Brain microvascular endothelial cell (primary cell): ENCODE measurements around the gene PSMA7.

Source experiments
- DNase-seq: peaks from one replicate; pipeline ENCODE4 v3.0.0-alpha.2; 2020
- H3K27ac ChIP-seq: fragments of 250-450 bp; sonication (Bioruptor Pico); 2 replicates; pipeline ENCODE4 v1.5.1; 2020; ENCODE audit warnings: mild to moderate bottlenecking, moderate library complexity
- H3K27me3 ChIP-seq: fragments of 250-450 bp; sonication (Bioruptor Pico); replicated peaks from 2 replicates; pipeline ENCODE4 v1.5.1; 2020; ENCODE audit warnings: mild to moderate bottlenecking
- H3K36me3 ChIP-seq: fragments of 250-450 bp; sonication (Bioruptor Pico); replicated peaks from 2 replicates; pipeline ENCODE4 v1.5.1; 2020; ENCODE audit warnings: mild to moderate bottlenecking
- H3K4me3 ChIP-seq: 2 replicates; pipeline ENCODE4 v1.5.1; 2011; ENCODE audit warnings: low read depth, mild to moderate bottlenecking, control low read depth, low read length, moderate library complexity
- in situ Hi-C: cut with HindIII; loops from 2 replicates; pipeline ENCODE4 v1.10.0; 2017; ENCODE audit warnings: low sequenced_read_pairs, low pct_ligation_motif_present
- TF ChIP-seq, protein P1 (sequence below): IDR thresholded peaks from 2 replicates; pipeline ENCODE4 v1.5.1; 2011; ENCODE audit warnings: low read depth, mild to moderate bottlenecking, moderate library complexity, low read length, control low read depth, inconsistent platforms; ENCODE audit errors: missing control alignments

PSMA7 gene

GRCh38 chr20:62179162-62179504 is 35.9 kb upstream of the PSMA7 start:
- in situ Hi-C loops = no loop called here
- peaks cover 11% of the 10 kb centered on the region for H3K36me3 ChIP-seq
- H3K4me3 ChIP-seq = no peak overlapping the region
- TF ChIP-seq, protein P1, sequence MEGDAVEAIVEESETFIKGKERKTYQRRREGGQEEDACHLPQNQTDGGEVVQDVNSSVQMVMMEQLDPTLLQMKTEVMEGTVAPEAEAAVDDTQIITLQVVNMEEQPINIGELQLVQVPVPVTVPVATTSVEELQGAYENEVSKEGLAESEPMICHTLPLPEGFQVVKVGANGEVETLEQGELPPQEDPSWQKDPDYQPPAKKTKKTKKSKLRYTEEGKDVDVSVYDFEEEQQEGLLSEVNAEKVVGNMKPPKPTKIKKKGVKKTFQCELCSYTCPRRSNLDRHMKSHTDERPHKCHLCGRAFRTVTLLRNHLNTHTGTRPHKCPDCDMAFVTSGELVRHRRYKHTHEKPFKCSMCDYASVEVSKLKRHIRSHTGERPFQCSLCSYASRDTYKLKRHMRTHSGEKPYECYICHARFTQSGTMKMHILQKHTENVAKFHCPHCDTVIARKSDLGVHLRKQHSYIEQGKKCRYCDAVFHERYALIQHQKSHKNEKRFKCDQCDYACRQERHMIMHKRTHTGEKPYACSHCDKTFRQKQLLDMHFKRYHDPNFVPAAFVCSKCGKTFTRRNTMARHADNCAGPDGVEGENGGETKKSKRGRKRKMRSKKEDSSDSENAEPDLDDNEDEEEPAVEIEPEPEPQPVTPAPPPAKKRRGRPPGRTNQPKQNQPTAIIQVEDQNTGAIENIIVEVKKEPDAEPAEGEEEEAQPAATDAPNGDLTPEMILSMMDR = no peak
- no peak for DNase-seq
- H3K27me3 ChIP-seq = no peaks in the 10 kb centered on the region
- H3K27ac ChIP-seq = no peak overlapping the region

- Histone ChIP-seq H3K4me3 (no peak overlapping the region), H3K27ac (no peak overlapping the region), H3K36me3 (peaks cover 11% of the 10 kb centered on the region), H3K27me3 (no peaks in the 10 kb centered on the region)
- TF ChIP-seq, protein P1 = no peak
- no peak for DNase-seq
- in situ Hi-C loops = no loop called here
These were observed 35.3 kb upstream of the PSMA7 start for GRCh38 chr20:62178316-62179161.

- TF ChIP-seq, protein P1 = no peak
- no peak for DNase-seq
- Histone ChIP-seq H3K36me3 (peaks cover 11% of the 10 kb centered on the region), H3K4me3 (no peak overlapping the region), H3K27me3 (no peaks in the 10 kb centered on the region), H3K27ac (no peak overlapping the region)
- in situ Hi-C loops = no loop called here
These were observed 34.1 kb upstream of the PSMA7 start for GRCh38 chr20:62177307-62177706.

GRCh38 chr20:62176866-62177265 is 33.7 kb upstream of the PSMA7 start:
- Histone ChIP-seq H3K27me3 (no peaks in the 10 kb centered on the region), H3K36me3 (peaks cover 11% of the 10 kb centered on the region), H3K4me3 (no peak overlapping the region), H3K27ac (no peak overlapping the region)
- no peak for DNase-seq
- TF ChIP-seq, protein P1 = no peak
- in situ Hi-C loops = no loop called here

GRCh38 chr20:62175711-62176110 is 32.5 kb upstream of the PSMA7 start:
- Histone ChIP-seq H3K36me3 (peaks cover 11% of the 10 kb centered on the region), H3K4me3 (no peak overlapping the region), H3K27ac (no peak overlapping the region), H3K27me3 (no peaks in the 10 kb centered on the region)
- TF ChIP-seq, protein P1 = no peak
- no peak for DNase-seq
- in situ Hi-C loops = no loop called here
